GM21360 (cell line): ENCODE data around the gene ARMC7.

Experiments
- ATAC-seq: cut with Tn5 transposase; IDR thresholded peaks from one replicate; pipeline ENCODE4 v1.9.1; 2021; ENCODE audit warnings: mild to moderate bottlenecking, moderate library complexity; ENCODE audit not compliant: unreplicated experiment

Gene ARMC7

DNA sequence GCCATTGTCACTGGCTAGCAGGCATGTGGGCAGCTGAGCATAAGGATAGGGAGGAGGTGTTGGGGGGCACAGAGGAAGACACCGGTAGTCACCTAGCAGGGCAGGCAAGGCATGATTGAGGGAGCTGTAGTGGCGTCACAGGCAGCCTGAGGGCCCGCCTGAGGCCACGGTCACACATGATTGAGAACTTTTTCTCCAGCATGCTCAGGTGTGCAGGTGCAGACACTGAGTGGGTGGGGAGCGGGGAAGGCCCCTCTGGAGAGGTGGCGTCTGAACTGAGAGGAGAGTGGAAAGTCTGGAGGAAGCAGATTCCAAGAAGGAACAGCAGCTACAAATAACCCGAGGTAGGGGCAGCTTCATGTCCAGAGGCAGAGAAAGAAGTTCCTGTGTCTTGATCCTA lies 10.9 kb upstream of the ARMC7 start:
- ATAC-seq, result no peak

DNA sequence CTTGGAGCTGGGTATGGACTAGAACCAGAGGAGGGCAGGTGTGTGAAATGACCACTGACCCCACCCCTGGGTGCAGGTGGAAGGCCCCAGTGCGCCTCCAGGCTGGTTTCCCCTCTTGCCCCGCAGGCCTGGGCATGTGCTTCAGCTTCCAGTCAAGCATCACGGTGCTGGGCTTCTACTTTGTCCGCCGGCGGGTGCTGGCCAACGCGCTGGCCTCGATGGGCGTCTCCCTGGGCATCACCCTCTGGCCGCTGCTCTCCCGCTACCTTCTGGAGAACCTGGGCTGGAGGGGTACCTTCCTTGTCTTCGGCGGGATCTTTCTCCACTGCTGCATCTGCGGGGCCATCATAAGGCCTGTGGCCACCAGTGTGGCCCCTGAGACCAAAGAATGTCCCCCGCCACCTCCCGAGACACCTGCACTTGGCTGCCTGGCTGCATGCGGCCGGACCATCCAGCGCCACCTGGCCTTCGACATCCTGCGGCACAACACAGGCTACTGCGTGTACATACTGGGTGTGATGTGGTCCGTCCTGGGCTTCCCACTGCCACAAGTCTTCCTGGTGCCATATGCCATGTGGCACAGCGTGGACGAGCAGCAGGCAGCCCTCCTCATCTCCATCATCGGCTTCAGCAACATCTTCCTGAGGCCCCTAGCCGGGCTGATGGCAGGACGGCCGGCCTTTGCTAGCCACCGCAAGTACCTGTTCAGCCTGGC lies 9.7 kb upstream of the ARMC7 start:
- no peak for ATAC-seq

DNA sequence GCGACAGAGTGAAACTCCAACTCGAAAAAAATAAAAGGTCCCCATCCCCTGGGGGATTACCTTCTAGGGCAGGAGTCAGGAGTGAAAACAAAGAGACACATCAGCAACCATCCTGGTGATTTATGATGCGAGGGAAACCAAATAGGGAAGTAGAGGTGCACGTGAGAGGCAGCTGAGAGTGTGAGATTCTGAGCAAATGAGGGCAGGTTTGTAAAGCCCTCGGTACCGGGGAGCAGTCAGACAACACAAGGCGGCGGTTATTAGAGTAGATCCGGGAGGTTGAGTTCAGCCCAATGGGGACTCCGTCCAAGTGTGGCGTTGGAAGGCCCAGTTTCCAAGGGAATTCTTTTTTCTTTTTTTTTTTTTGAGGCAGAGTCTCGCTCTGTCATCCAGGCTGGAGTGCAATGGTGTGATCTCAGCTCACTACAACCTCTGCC lies 7.4 kb upstream of the ARMC7 start:
- no peak for ATAC-seq

DNA sequence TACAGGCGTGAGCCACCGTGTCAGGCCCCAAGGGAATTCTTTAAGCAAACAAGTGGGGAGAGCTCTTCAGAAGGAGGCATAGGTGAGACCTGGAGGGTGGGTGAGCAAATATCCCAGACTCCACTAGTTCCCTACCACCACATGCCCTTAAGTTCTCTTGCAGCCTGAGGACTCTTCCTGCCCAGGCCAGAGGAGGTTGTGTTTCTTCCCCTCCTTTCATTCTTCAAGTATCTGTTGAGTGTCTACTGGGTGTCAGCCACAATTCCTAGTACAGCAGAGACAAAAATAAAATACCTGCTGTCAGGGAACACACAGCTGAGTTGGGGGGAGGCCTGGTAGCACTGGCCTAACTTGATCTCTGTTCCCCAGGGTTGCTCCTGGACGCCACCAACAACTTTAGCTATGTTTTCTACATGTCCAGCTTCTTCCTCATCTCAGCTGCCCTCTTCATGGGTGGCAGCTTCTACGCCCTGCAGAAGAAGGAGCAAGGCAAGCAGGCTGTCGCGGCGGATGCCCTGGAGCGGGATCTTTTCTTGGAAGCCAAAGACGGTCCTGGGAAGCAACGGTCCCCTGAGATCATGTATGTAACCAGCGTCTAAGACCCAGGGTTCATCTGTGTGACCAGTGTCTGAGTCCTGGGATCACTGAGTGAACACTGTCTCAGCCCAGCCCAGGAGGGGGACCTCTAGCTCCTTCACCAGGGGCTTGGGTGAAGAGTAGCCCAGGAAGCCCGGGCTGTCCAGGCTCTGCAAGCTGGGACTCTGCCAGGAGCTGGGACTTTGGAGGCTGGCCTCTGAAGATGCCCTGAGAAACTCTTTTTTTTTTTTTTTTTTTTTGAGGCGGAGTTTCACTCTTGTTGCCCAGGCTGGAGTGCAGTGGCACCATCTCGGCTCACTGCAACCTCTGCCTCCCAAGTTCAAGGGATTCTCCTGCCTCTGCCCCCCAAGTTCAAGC lies 5.9 kb upstream of the ARMC7 start:
- no peak for ATAC-seq

DNA sequence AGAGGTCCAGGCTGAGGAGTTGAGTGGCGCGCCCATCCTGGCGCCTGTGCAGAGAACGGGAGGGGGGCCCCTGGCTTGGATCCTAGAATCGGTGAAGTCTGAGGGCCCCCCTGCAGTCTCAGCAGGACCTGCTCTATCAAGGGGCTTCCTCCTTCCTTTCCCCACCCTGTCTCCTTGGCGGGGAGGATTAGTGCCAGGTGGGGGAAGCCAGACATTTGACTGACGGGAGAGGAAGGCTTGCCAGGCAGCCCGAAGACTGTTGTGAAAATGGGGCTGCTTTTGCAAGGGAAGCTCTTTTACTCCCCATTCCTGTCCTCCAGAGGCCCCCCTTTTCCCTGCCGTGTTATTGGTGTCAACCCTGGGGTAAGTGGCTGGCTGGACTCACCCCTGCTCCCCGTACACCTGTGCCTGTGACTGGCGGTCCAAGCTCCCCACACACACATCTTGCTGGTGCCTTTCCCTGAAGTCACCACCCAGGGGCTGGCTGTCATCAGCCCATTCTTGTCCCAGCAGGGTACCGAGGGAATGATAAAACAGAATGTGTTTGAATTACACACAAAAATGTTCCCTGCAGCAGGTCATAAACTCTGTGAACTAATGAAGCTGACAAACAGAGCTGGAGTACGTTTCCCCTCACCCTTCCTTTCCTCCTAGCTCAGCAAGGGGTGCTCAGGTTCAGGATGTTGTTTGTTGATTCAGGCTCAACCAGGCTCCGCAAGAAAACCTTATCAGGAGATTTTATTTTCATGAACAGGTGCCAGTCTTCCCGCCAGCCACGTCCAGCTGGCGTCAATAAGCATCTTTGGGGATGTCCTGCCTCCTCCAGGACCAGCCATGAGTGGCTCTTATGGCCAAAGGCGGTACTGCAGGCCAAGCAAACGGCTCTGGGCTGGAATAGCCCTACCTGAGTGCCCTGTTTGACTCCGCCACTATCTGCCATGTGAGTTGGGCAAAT lies 4.4 kb upstream of the ARMC7 start:
- no peak for ATAC-seq

DNA sequence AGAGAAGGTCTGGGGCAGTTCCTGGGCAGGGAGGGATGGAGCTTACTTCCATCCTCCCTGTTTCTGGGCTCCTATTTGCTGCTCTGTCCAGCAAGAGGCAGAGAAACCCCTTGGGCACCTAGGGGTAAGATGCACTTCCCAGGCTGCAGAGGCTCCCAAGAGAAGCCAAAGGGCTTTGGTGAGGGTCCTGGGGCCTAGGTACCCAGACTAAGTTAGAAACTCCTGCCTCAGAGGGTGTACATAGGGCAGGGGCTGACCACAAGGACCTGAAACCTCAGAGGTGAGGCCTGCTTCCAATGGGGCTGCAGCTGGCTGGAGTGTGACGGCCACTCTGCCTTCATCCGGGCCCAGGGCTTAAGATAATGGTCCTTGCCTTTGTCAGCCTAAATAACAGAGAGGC lies 1.6 kb upstream of the ARMC7 start:
- no peak for ATAC-seq

DNA sequence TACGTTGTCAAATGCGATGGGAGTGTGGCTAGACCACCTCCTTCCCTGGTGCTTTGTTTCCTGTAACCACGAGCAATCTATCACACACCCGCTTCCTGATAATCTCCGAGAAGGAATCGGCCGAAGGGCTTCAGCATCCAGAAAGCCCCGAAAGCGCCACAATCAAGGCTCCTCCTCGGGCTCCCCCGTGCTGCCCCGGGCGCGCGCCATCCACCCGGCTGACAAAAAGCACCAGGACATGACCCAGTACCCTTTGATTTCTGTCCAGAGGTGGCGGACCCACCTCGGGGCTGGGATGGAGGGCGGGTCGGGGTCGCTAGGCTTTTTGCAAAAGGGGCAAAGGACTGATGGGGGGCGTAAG lies 743 bp upstream of the ARMC7 start:
- ATAC-seq, result no peak

DNA sequence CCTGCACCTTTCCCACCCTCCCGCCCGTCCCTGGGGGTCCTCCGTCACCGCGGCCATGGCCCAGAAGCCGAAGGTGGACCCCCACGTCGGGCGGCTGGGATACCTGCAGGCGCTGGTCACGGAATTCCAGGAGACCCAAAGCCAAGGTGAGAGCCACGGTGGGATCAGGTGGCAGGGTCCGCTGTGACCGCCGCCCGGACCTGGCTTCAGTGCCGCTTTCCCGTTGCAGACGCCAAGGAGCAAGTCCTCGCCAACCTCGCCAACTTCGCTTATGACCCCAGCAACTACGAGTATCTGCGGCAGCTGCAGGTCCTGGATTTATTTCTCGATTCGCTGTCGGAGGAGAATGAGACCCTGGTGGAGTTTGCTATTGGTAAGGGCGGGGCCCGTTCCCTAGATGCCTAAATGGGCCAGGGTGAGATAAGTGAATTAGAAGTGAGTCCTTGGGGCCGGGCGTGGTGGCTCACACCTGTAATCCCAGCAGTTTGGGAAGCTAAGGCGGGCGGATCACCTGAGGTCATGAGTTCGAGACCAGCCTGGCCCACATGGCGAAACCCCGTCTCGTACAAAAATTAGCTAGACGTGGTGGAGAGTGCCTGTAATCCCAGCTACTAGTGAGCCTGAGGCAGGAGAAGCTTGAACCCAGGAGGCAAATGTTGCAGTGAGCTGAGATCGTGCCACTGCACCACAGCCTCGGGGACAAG lies 617 bp downstream of the ARMC7 start:
- ATAC-seq, result no peak

DNA sequence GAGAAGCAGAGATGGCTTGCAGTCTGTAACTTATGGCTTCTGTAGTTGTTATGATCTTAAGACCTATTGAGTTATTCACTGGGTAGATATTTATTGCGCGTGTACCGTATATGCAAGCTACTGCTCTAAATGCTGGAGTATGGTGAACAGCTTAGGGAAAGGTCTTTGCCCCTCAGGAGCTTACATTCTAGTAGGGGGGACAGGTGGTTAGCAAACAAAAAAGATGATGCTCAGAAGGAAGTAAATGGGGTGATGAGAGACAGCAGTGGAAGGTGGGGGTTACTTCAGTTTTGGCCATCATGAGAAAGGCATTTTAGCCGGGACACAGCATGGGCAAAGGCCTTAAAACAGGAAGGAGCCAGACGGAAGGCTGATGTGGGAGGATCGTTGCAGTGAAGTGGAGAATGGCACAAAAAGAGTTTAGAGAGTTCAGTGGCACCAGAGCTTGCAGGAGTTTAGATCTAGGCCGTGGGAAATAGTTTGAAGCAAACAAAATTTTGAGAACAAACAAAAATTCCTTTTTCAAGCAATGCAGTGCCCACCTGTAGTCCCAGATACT lies 2.1 kb downstream of the ARMC7 start:
- no peak for ATAC-seq

DNA sequence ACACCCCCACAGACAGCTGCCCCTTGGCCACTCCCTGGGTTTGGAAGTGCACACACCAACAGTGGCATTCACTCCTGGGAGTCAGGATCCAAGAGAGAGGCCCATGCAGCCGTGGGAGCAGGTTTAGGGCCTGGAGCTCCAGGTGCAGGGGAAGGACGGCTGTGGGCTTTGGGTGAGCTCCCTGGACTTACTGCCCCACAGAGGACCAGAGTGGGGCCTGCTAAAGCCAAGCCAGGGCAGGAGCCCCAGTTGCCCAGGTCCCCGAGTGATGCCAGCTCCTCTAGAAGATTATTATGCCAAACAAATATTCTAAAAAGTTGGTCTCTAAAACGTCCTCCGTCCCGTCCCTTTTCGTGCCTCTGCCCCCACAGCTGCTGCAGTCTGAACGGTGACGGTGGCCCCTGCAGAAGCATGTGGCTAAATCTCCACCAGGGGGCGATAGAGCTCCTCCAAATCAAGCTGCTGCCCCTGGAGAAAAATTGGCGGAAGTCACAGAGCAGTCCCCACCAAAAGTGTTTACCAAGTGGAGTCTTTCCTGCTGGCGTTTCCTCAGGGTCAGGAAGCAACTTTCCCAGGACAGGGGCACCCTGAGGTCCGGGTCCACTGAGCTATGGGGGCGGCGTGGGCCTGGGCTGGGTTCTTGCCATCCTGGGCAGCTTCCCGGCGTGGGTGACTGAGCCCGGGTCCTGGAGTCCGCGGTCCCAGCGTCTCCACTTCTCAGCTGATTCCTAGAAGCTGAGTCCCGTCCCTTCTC lies 4.2 kb downstream of the ARMC7 start:
- no peak for ATAC-seq

DNA sequence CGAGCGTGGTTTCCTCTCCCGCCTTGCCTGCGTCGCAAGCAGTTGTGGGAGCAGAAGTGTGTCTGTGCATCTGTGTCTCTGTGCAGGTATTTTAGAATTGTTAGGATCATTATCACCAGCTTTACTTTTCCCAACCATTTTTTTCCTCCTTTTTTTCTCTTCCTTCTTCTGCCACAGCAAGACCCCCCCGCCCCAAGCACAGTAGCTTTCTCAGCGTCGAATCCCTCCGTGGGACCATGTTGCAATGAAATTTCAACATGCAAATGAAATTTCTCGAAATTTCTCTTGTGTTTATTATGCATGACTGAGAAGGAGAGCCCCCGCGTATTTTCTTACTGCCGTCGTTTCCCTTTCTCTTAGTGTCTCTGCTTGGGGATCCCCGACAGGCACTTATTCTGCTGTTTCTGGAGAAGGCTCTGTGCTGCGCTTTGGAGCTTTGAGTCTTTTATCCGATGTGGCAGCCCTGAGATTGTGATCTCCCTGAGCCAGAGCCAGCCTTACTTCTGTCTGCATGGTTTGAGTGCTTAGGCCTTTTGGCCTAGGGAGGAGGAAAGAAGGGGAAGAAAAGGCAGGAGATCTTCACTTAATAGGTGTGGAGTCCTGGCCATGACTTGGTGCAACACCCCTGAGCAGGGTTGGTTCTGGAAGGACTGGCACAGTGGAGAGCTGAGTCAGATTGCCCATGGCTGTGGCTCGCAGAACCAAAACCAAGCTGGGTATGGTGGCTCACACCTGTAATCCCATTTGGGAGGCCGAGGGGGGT lies 5.0 kb downstream of the ARMC7 start:
- ATAC-seq, result no peak

DNA sequence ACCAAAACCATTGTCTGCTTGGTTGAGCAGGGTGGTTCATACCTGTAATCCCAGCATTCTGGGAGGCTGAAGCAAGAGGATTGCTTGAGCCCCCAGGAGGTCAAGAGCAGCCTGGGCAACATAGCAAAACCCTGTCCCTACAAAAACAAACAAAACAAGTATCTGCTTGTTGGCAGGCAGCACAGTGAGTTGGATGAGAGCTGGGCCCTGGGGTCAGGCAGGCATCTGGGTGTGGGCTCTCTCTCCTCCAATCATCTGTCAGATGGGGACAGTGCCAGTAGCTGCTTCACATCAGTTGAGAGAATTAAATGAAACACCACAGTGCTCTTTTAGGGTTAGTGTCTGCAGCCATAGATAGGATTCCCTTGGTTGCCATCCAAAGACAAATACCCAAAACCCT lies 5.8 kb downstream of the ARMC7 start:
- no peak for ATAC-seq

DNA sequence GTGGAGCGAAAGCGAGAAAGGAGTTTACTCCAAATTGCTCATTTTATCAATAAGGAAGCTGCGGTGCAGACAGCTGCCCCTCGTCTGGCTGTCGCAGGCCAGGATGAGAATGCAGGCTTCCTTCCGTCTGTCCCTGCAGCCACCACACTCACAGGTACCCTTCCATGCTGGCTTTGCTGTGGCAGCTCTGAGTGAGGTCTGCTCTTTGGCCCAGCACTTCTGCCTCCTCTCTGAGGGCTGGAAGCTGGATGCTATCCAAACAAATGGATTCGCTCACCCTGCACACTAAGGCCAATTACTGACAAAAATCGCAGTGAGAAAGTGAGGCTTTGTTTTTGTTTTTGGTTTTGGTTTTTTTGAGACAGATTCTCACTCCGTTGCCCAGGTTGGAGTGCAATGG lies 7.0 kb downstream of the ARMC7 start:
- no peak for ATAC-seq

DNA sequence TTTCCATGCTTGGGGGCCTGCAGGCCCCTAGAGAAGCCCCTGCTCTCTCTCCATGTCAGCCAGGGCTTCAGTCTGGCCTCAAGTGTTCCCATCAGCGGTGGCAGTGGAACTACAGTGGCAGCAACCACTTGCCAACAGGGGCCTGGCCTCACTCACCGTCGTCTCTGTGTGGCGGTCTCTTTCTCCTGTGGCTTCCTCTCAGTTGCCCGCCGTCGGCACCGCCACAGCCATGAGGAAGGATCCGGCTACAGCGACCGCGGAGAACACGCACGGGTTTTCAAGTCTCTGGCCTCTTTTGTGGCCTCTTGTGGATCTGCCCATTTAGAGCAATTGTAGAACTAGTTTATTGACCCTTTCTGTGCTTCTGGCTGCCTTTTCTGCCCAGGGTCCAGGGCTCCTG lies 8.5 kb downstream of the ARMC7 start:
- no peak for ATAC-seq

DNA sequence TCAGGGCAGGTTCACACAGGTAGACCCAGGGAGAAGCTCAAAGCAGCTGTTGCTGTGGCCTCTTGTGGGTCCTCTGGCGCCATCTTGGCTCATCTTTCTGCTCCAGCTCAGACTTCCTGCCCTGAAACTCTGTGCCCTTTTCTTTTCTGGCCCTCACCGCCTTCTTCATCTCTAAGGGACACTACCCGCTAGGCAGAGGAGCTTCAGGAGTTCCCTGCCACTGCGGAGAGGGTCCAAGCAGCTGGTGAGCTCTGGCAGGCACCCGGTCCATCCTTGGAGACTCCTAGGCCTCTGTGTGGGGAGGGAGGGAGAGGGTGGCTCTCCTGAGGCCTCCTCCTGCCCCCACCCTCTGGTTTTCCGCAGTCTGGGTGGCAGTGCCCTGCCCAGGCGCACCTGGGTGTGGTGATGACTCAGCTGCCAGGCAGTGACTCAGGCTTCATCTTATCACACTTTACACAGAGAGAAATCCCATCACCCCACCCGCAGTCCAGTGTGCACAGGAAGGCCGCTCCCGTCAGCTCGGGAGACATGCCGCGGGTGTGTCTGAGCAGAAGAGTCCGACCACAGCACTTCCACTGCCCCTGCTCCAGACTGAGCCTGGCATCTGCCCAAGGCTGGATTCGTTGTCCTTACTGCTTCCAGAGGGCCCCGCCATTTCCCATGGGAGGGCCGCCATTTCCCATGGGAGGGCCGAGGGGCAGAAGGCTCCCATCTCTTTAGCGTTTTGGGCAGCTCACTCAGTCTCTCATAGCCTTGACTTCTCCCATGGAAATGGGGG lies 14.5 kb downstream of the ARMC7 start:
- no peak for ATAC-seq

DNA sequence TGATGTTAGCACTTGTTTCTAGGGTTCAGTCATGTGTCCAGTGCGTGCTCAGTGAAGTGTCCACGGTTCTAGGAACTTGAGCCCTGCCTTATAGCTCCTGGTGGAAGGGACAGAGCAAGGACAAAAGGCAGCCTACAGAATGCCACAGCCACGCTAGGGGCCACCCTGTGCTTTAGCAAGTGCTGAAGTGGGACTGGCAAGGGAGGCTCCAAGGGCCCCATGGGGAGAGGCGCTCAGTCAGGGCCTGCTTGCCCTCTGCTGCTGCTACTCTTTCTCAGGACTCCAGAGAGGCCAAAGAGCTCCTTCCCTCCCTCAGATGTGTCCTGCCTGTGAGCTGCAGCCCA lies 15.0 kb downstream of the ARMC7 start:
- no peak for ATAC-seq

DNA sequence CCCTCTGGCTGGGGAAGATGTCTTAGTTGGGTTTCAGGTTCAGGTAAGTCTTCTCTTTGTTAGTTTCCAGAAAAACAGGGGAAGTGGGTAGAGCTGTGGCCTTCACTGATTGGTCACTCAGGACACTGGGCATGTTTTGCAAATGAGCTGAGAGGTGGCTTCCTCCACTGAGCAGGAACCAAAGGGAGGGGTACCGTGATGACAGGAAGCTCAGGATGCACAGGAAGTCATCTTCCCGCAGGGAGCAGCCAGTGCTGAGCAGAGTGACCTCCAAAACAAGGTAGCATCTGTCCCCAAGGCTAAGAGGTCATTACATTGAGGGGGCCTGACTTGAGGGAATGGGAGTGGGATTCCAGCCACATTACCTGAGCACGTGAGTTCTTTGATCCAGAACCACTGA lies 16.2 kb downstream of the ARMC7 start:
- no peak for ATAC-seq

DNA sequence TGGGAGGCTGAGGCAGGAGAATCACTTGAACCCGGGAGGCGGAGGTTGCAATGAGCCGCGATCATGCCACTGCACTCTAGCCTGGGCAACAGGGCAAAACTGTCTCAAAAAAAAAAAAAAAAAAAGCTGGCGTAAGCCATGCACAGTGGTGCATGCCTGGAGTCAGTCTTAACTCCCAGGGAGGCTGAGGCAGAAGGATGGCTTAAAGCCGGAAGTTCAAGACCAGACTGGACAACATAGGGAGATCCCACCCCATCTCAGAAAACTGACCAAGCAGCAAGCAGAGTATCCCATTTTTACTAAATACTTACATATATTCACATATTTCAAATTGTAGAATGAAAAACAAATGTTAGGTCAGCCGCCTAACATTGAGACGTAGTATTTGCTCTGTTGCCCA lies 17.2 kb downstream of the ARMC7 start:
- no peak for ATAC-seq
